Spleen (tissue), 11 donors: ENCODE results near the gene SSTR5. TPM values are rescaled to one million over a fixed set of nuclear protein-coding genes. Genes with fewer than 3 reads are reported as not detected.

Experiments
- DNase-seq: peaks from one replicate; pipeline ENCODE4 v3.0.0-alpha.2; 2020
- H3K27ac ChIP-seq, 8 donors: fragments of 200-600 bp; sonication (generic) in 7 of 8; 1 replicate in 4 of 8; 2 replicates in 4 of 8; pipeline versions ENCODE4 v1.5.0 to v1.8.0; 2016 to 2021; ENCODE audit warnings: inconsistent platforms in 4 of 8, mild to moderate bottlenecking in 4 of 8, moderate library complexity in 1 of 8
- H3K27me3 ChIP-seq, 7 donors: fragments of 200-600 bp; sonication (generic) in 6 of 7; replicated peaks in 1 of 7; 1 replicate in 4 of 7; 2 replicates in 3 of 7; pipeline versions ENCODE4 v1.5.0 to v1.8.0; 2016 to 2021; ENCODE audit warnings: inconsistent platforms in 3 of 7, mild to moderate bottlenecking in 1 of 7
- H3K36me3 ChIP-seq, 6 donors: fragments of 200-600 bp; sonication (generic) in 5 of 6; 1 replicate in 4 of 6; 2 replicates in 2 of 6; pipeline versions ENCODE4 v1.5.0 to v1.8.0; 2016 to 2021; ENCODE audit warnings: inconsistent platforms in 2 of 6
- H3K4me1 ChIP-seq, 6 donors: fragments of 200-600 bp; sonication (generic) in 5 of 6; 1 replicate in 3 of 6; 2 replicates in 3 of 6; pipeline versions ENCODE4 v1.5.0 to v1.8.0; 2016 to 2021; ENCODE audit warnings: inconsistent platforms in 3 of 6
- H3K4me3 ChIP-seq, 8 donors: fragments of 200-600 bp; sonication (generic) in 7 of 8; 1 replicate in 4 of 8; 2 replicates in 4 of 8; pipeline versions ENCODE4 v1.5.0 to v1.8.0; 2016 to 2021; ENCODE audit warnings: inconsistent platforms in 4 of 8, mild to moderate bottlenecking in 4 of 8, moderate library complexity in 2 of 8
- H3K9me3 ChIP-seq, 8 donors: fragments of 200-600 bp; sonication (generic) in 7 of 8; 1 replicate in 4 of 8; 2 replicates in 4 of 8; pipeline versions ENCODE4 v1.5.0 to v1.8.0; 2016 to 2021; ENCODE audit warnings: inconsistent platforms in 4 of 8
- POLR2A ChIP-seq, 3 donors: fragments of 450-650 bp; IDR thresholded peaks; one replicate each; pipeline ENCODE4 v1.5.1; 2017; ENCODE audit warnings: antibody characterized with exemption in 3 of 3, mild to moderate bottlenecking in 1 of 3
- POLR2AphosphoS5 ChIP-seq, 3 donors: sonication (generic); formaldehyde crosslinking; IDR thresholded peaks; one replicate each; pipeline ENCODE4 v1.5.1; 2017; ENCODE audit warnings: antibody characterized with exemption in 3 of 3
- WGBS, 5 donors: extraction: QIAGEN DNeasy Blood & Tissue Kit in 3 of 5; methylation state at CpG; one replicate each; pipeline versions ENCODE4 v1.1.5 to v1.1.7; 2013 to 2018; 5-methylcytosine and 5-hydroxymethylcytosine counted together
- intact Hi-C: fragments of 100-400 bp; cut with DNase I; formaldehyde crosslinking; loops from one replicate; pipeline ENCODE4 v1.15.0; 2023; ENCODE audit warnings: low total_unique reads
- polyA plus RNA-seq, 3 donors: library from polyadenylated mRNA; stranded (reverse); fragments of 200-250 nt; gene quantifications; one replicate each; pipeline ENCODE4 v1.2.1, GENCODE V29; 2013
- total RNA-seq, 7 donors: library from RNA; depleted of rRNA in 3 of 7; stranded (reverse); fragments of >200 nt in 3 of 7; fragmentation: NEBNext Ultra II Directional in 4 of 7; extraction: Animal tissue kit (Norgen Biotek cat#: 25700) in 4 of 7; gene quantifications; one replicate each; pipeline versions ENCODE4 v1.1.0 to v1.2.1, GENCODE V29; 2016 to 2021
- TF ChIP-seq, protein P1 (sequence below), 11 experiments: fragments of 200-600 bp in 7 of 11; fragments of 450-650 bp in 4 of 11; sonication (generic) in 4 of 11; IDR thresholded peaks in 8 of 11; conservative IDR thresholded peaks in 3 of 11; 1 replicate in 7 of 11; 2 replicates in 4 of 11; pipeline versions ENCODE4 v1.4.0 to v1.8.0; 2016 to 2021; ENCODE audit warnings: antibody characterized with exemption in 11 of 11, inconsistent platforms in 4 of 11, mild to moderate bottlenecking in 1 of 11
- donor health status: healthy with polysubstance abuse.
- donor health status: DM: no; HTN: no; CAD: no; lungs with moderate emphysema.
- donor health status: DM: no; HTN: no; CAD: no.
- donor health status: Bipolar disorder and iron deficiency.
- donor health status: healthy.
- donor health status: DM: no; HTN: no; CAD: no.
- donor health status: DM: yes; HTN: yes; CAD: no.

SSTR5 gene
- total and polyA plus RNA-seq, 10 donors = not detected

DNA sequence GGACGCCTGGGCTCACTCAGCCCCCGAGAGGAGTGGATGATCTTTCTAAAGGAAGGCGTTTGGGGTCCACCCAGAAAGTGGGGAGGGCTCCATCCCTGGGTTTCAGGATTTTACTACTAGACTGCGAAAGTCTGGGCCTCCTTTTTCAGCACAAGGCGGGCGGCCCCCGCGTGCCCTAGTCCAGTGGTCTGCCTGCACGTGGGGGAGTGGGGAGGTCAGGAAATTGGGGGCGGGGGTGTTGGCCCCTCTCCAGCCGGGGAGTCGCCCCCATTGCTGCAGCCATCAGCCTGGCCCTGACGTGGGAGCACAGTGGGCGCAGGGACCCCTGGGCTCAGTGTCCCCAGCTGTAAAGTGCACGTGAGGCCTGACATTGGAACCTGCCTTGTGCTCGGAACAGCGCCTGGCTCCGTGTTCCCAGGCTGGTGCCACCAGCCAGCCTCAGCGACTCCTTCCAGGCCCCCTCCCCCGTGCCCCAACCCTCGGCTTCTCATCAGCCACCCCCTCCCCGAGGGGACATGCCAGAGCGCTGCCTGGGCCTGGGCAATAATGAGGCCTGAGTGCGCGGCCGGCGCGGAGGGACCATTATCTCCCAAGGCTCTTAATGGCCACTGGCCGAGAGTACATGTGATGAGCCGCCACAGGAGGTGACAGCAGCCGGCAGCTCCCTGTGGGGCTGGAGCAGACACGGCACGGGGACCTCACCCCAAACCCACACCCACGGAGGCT is 25.9 kb downstream of the SSTR5 start:
- TF ChIP-seq POLR2AphosphoS5 (IDR thresholded peaks at IDR 0.05) = no peak
- TF ChIP-seq POLR2A (IDR thresholded peaks at IDR 0.05) = no peak
- TF ChIP-seq, protein P1, sequence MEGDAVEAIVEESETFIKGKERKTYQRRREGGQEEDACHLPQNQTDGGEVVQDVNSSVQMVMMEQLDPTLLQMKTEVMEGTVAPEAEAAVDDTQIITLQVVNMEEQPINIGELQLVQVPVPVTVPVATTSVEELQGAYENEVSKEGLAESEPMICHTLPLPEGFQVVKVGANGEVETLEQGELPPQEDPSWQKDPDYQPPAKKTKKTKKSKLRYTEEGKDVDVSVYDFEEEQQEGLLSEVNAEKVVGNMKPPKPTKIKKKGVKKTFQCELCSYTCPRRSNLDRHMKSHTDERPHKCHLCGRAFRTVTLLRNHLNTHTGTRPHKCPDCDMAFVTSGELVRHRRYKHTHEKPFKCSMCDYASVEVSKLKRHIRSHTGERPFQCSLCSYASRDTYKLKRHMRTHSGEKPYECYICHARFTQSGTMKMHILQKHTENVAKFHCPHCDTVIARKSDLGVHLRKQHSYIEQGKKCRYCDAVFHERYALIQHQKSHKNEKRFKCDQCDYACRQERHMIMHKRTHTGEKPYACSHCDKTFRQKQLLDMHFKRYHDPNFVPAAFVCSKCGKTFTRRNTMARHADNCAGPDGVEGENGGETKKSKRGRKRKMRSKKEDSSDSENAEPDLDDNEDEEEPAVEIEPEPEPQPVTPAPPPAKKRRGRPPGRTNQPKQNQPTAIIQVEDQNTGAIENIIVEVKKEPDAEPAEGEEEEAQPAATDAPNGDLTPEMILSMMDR (IDR thresholded peaks at IDR 0.05 in 8 of 11, conservative IDR thresholded peaks at IDR 0.05 in 3 of 11) = no peak
- Histone ChIP-seq H3K9me3 (no peaks in the 10 kb centered on the region), H3K27me3 (peaks cover 5 to 95% (median 35%) of the 10 kb centered on the region in 7 donors), H3K4me3 (no peak overlapping the region), H3K36me3 (no peaks in the 10 kb centered on the region), H3K4me1 (peaks cover 4 to 7% (median 6%) of the 10 kb centered on the region in 6 donors), H3K27ac (no peak overlapping the region)
- 31 to 51% (median 46%) methylated on average over 9 to 34 of the region's 34 CpGs for WGBS, 5 donors
- intact Hi-C loops = no loop called here
- DNase-seq = no peak

DNA sequence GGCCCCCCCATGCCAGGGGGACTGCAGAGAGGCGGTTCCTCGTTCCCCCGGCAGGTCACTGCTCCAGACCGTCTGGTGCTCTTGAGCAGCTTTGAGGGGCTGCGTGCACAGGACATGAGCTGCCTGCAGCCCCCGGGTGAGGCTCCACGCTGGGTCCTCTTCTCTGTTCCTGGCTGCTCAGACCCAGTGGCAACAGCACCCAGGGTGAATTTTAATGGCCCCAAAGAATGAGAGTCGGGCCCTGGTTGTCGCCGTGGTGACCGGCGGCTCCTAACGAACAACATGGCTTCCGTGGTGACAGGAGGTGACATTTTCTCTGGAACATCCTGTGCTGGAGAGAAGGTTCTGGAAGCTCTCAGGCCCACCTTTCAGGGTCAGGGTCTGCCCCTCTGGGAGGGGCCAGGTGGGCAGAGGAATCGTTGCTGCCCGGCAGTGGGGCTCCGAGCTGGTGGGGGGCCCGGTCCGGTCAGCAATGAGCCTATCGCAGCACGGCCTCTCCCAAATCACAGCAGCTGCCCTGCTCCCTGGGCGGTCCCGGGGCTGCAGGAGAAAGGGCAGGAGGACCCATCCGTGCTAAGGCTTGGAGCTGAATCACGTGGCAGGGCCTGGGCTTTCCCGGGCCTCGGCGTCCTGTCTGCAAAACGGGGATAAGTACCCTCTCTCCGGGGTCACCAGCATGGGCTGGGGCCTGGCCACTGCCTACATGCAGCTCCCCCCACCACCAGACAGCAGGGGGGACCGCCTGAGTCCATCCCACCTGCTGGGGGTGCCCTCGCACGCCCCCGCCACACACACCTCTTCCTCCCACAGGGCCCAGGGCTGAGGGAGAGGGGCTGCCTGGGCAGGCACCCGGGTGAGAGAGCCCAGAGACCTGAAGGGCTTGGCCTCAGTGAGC is 26.9 kb downstream of the SSTR5 start:
- intact Hi-C loops = no loop called here
- WGBS, 5 donors = 46 to 65% (median 54%) methylated on average over 1 to 35 of the region's 35 CpGs
- no peaks in the 10 kb centered on the region for H3K9me3 ChIP-seq
- peaks cover 4 to 9% (median 7%) of the 10 kb centered on the region in 6 donors for H3K4me1 ChIP-seq
- no peaks in the 10 kb centered on the region for H3K36me3 ChIP-seq
- no peak overlapping the region for H3K27ac ChIP-seq
- no peak overlapping the region for H3K4me3 ChIP-seq
- peaks cover 7 to 98% (median 45%) of the 10 kb centered on the region in 7 donors for H3K27me3 ChIP-seq
- DNase-seq = no peak
- TF ChIP-seq, protein P1 (IDR thresholded peaks at IDR 0.05 in 8 of 11, conservative IDR thresholded peaks at IDR 0.05 in 3 of 11) = no peak

DNA sequence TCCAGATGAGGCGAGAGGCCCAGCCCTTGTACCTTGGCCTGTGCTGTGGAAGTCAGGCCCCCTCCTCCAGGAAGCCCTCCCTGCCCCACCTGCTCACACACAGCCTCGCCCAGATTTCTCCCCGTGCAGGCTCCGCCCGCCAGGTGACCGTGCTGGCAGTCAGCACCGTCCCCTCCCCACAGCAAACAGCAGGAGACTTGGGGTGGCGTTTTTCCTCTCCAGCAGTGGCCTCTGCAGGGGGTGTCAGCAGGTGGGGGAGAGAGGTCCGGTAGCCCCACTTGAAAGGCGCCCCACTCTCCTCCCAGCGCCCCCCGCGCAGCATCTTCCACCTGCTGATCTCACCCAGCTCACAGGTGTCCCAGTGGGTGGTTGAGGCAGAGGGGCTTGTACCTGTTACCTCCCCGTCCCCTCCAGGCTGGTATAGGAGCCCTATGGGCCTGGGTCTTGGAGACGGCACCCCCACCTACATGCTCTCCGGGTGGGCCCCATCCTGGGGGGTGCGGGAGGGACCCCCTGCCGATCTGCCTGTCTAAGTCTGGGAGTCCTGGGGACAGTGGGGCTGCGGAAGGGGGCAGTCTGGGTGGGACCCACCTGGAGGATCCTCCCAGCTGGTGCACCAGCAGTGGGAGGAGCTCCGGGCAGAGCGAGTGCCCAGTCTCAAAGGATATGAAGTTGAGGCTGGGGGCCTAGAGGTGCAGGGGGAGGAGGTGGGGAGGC is 27.7 kb downstream of the SSTR5 start:
- TF ChIP-seq, protein P1 (IDR thresholded peaks at IDR 0.05 in 8 of 11, conservative IDR thresholded peaks at IDR 0.05 in 3 of 11) = no peak
- no peak for TF ChIP-seq POLR2AphosphoS5 (IDR thresholded peaks at IDR 0.05)
- TF ChIP-seq POLR2A (IDR thresholded peaks at IDR 0.05) = no peak
- H3K4me1 ChIP-seq = peaks cover 4 to 9% (median 7%) of the 10 kb centered on the region in 6 donors
- 59 to 77% (median 68%) methylated on average over 12 to 21 of the region's 21 CpGs for WGBS, 5 donors

More for the DNA sequence above, 27.7 kb downstream of the SSTR5 start:
- Histone ChIP-seq H3K4me3 (no peak overlapping the region), H3K9me3 (no peaks in the 10 kb centered on the region), H3K36me3 (no peaks in the 10 kb centered on the region), H3K27me3 (peaks cover 7 to 98% (median 52%) of the 10 kb centered on the region in 7 donors), H3K27ac (no peak overlapping the region)
- no peak for DNase-seq
- intact Hi-C loops = no loop called here
